Smooth muscle cell (in vitro differentiated cells): ENCODE measurements around the gene TBXAS1. TPM values are rescaled to one million over a fixed set of nuclear protein-coding genes. Genes with fewer than 3 reads are reported as not detected.
A peak's percentile ranks its signal among the peaks of the same experiment; 100 is the strongest.
"Not testable (repeated sequence)": the region's sequence is repeated elsewhere in the genome, so short reads cannot be mapped to it uniquely, and the experiment has no call there.

Experiments used
- DNase-seq: peaks from one replicate; lab custom pipeline; 2025; ENCODE audit not compliant: unreplicated experiment; lab: John Stamatoyannopoulos, UW
- H2AFZ ChIP-seq: fragments of 200-600 bp; sonication (generic); 2 replicates; pipeline ENCODE4 v1.6.0; 2016; ENCODE audit warnings: antibody characterized with exemption, low read depth, mild to moderate bottlenecking
- H3F3A ChIP-seq: fragments of 200-600 bp; sonication (generic); 2 replicates; pipeline ENCODE4 v1.6.0; 2017; ENCODE audit warnings: antibody characterized with exemption, low read depth
- H3K27ac ChIP-seq: fragments of 200-600 bp; sonication (generic); 2 replicates; pipeline ENCODE4 v1.5.1; 2016; ENCODE audit warnings: low read depth, mild to moderate bottlenecking
- H3K27me3 ChIP-seq: fragments of 200-600 bp; sonication (generic); 2 replicates; pipeline ENCODE4 v1.6.1; 2016; ENCODE audit warnings: low read depth, mild to moderate bottlenecking
- H3K36me3 ChIP-seq: fragments of 200-600 bp; sonication (generic); 2 replicates; pipeline ENCODE4 v1.5.1; 2016; ENCODE audit warnings: low read depth
- H3K4me1 ChIP-seq: fragments of 200-600 bp; sonication (generic); 2 replicates; pipeline ENCODE4 v1.5.1; 2016; ENCODE audit warnings: low read depth
- H3K4me2 ChIP-seq: fragments of 200-600 bp; sonication (generic); 2 replicates; pipeline ENCODE4 v1.6.0; 2016; ENCODE audit warnings: mild to moderate bottlenecking
- H3K4me3 ChIP-seq: fragments of 200-600 bp; sonication (generic); 2 replicates; pipeline ENCODE4 v1.5.1; 2016; ENCODE audit warnings: mild to moderate bottlenecking
- H3K79me2 ChIP-seq: fragments of 200-600 bp; sonication (generic); 2 replicates; pipeline ENCODE4 v1.6.0; 2016; ENCODE audit warnings: low read depth, mild to moderate bottlenecking
- H3K9ac ChIP-seq: fragments of 200-600 bp; sonication (generic); 2 replicates; pipeline ENCODE4 v1.6.0; 2016; ENCODE audit warnings: low read depth
- H3K9me3 ChIP-seq: fragments of 200-600 bp; sonication (generic); replicated peaks from 2 replicates; pipeline ENCODE4 v1.5.1; 2016; ENCODE audit warnings: low read depth
- H4K20me1 ChIP-seq: fragments of 200-600 bp; sonication (generic); 2 replicates; pipeline ENCODE4 v1.6.0; 2016; ENCODE audit warnings: low read depth
- CTCF ChIP-seq: fragments of 200-600 bp; sonication (generic); IDR thresholded peaks from 2 replicates; pipeline ENCODE4 v1.5.1; 2017; ENCODE audit warnings: borderline replicate concordance, mild to moderate bottlenecking, antibody characterized with exemption; ENCODE audit not compliant: insufficient read depth, poor library complexity, severe bottlenecking
- WGBS: methylation state at CpG from one replicate; pipeline ENCODE4 v1.1.7; 2016; ENCODE audit warnings: low lambda C conversion rate; 5-methylcytosine and 5-hydroxymethylcytosine counted together
- polyA plus RNA-seq: library from polyadenylated mRNA; unstranded; fragments of >200 nt; fragmentation: Nextera tagmentation; extraction: Ambion mirVana; gene quantifications from 2 replicates; pipeline ENCODE4 v1.2.1, GENCODE V29; 2016
- total RNA-seq: library from RNA; depleted of rRNA; stranded (reverse); fragments of >200 nt; gene quantifications from 2 replicates; pipeline ENCODE4 v1.2.3, GENCODE V29; 2014

The TBXAS1 gene
- total and polyA plus RNA-seq, 2 experiments from 2014 or later = 0.51 TPM; not detected in 1

DNA sequence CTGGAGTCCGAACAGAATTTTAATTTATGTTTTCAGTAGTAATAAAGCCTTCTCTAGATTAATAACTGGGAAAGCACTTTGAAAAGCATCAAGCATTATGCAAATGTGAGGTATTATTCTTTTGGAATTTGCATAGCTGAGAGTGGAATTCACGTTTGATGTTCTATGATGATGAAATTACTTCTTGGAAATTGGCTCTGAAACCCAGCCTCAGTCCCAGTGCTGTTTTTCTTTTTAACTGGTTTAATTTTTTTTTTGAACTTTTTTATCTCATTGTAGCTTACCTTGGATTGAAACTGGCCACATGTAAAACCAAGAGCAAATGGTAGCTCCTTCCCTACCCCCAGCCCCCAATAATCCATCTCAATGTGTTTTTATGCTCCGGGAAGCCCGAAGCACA lies 1.2 kb downstream of the TBXAS1 start:
- Histone ChIP-seq H3K27ac (peak overlapping the region; percentile 37), H4K20me1 (no peaks in the 10 kb centered on the region), H3K79me2 (no peaks in the 10 kb centered on the region), H3K4me2 (peak overlapping the region; percentile 4), H3K9ac (no peak overlapping the region), H2AFZ (no peak overlapping the region), H3F3A (peaks cover 4% of the 10 kb centered on the region), H3K9me3 (no peaks in the 10 kb centered on the region), H3K4me3 (no peak overlapping the region), H3K27me3 (no peaks in the 10 kb centered on the region), H3K4me1 (no peaks in the 10 kb centered on the region), H3K36me3 (no peaks in the 10 kb centered on the region)
- WGBS = 69% methylated on average over 4 of the region's 4 CpGs
- DNase-seq = no peak
- no peak for TF ChIP-seq CTCF

DNA sequence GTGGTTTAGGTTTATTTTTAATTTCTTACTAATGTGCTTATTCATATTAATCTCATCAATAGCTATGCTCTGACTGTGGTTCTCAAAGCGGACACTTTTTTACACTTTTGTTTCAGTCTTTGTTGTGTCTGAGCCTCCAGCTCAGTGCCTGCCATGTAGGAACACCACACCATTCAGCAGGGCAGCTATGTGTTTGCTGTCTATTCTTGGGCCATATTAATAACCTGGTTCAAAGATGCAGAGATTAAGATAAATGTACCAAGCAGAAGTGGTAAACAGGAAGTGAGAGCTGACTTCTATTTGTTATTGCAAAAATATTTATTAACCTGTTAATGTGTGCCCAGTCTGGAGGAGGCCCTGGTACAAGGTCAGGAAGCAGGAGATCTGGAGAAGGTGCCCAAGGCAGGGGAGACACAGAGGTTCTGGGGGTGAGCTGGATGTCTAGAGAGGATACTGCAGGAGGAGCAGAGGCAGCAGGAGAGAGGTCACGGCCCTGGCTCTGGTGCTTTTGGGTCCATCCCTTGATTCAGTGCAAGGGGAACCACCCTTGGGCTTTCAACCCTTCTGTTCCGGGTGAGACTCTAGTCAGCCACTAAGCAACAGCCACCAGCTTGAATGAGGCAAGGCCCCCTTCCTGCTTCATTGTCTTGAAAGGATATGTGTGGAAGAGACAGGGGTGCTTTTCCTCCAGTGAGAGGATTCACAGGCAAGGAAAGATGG lies 1.9 kb downstream of the TBXAS1 start:
- DNase-seq = no peak
- Histone ChIP-seq H3K9me3 (no peaks in the 10 kb centered on the region), H3K27me3 (no peaks in the 10 kb centered on the region), H3F3A (no peaks in the 10 kb centered on the region), H3K79me2 (no peaks in the 10 kb centered on the region), H3K27ac (peak overlapping the region; percentile 37), H3K4me1 (no peaks in the 10 kb centered on the region), H4K20me1 (no peaks in the 10 kb centered on the region), H3K9ac (no peak overlapping the region), H3K4me3 (no peak overlapping the region), H2AFZ (no peak overlapping the region), H3K4me2 (no peak overlapping the region), H3K36me3 (no peaks in the 10 kb centered on the region)
- TF ChIP-seq CTCF = no peak
- WGBS = 92% methylated on average over 3 of the region's 3 CpGs

DNA sequence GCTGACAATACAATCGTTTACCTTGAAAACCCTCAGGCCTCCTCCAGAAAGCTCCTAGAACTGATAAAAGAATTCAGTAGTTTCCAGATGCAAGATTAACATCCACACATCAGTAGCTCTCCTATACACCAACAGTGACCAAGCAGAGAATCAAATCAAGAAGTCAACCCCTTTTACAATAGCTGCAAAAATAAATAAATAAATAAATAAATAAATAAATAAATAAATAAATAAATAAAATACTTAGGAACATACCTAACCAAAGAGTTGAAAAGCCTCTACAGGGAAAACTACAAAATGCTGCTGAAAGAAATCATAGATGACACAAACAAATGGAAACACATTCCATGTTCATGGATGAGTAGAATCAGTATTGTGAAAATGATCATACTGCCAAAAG lies 6.8 kb downstream of the TBXAS1 start:
- H2AFZ ChIP-seq, H3K9ac ChIP-seq, H3K36me3 ChIP-seq, H3K27me3 ChIP-seq, H3K4me3 ChIP-seq, H3K4me1 ChIP-seq, H3K4me2 ChIP-seq, DNase-seq, H3K79me2 ChIP-seq, H3K27ac ChIP-seq, H4K20me1 ChIP-seq, H3K9me3 ChIP-seq, H3F3A ChIP-seq: not testable (repeated sequence)
- WGBS = 82% methylated on average over 1 of the region's 1 CpG

GRCh38 chr7:139837291-139837690 lies 8.2 kb downstream of the TBXAS1 start:
- H4K20me1 ChIP-seq, H3K4me1 ChIP-seq, H3K4me2 ChIP-seq, H3K79me2 ChIP-seq, H3F3A ChIP-seq, H3K4me3 ChIP-seq, H2AFZ ChIP-seq, H3K9me3 ChIP-seq, H3K9ac ChIP-seq, DNase-seq, H3K27me3 ChIP-seq, H3K27ac ChIP-seq, H3K36me3 ChIP-seq: not testable (repeated sequence)
- 90% methylated on average over 4 of the region's 4 CpGs for WGBS
